GM12874 (cell line): ENCODE measurements around the gene FOXN3.

Experiments used
- CTCF ChIP-seq: IDR thresholded peaks from 2 replicates; pipeline ENCODE4 v1.5.1; 2011; ENCODE audit warnings: low read depth, mild to moderate bottlenecking, control low read depth, low read length, moderate library complexity; ENCODE audit not compliant: insufficient read depth

FOXN3 gene

GRCh38 chr14:89303456-89304435 is 113.3 kb downstream of the FOXN3 start:
- no peak for TF ChIP-seq CTCF

DNA sequence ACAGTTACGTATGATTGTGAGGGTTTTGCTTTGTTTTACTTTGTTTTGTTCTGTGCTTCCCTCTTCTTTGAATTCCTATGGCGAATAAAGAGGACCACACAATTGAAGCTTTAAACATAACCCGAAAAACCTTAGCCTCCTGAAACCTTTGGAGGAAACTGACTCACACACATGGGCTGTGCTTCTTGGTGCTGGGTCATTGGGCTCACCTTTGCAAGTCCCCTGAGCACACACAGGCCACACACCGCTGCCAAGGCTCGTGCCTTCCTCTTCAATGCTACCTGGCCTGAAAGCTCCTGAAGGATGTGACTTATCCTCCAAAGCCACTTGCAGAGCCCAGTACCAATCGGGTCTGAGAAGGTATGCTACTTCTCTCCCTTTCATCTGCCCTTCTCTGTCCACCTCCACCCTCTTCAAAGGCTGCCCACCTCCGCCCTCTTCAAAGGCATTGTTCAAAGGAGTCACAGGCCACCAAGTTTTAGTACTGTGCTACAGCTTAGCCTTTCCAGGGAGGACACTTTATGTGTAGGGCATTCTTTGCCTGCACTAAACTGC is 114.6 kb downstream of the FOXN3 start:
- no peak for TF ChIP-seq CTCF

GRCh38 chr14:89299587-89299986 is 117.4 kb downstream of the FOXN3 start:
- TF ChIP-seq CTCF, result no peak

GRCh38 chr14:89298056-89298834 is 118.8 kb downstream of the FOXN3 start:
- TF ChIP-seq CTCF, result no peak

DNA sequence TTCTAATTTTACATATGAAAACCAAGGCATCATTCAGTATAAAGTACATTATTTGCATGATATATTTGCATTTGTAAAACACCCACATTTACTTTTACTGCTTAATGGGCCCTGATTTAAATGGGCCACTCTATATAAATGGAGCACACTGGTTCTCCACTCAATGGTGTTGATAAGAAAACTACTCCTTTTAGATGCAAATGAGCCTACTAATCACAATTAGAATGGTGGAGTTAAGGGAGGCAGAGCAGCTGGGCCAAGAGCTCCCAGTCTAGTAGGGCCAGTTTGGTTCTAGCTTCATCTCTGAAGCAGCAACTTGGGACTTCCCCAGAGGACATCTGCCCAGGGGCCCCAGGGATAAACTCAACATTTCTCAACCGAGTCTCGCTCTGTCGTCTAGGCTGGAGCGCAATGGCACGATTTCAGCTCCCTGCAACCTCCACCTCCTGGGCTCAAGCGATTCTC is 120.7 kb downstream of the FOXN3 start:
- no peak for TF ChIP-seq CTCF

GRCh38 chr14:89294872-89295271 is 122.2 kb downstream of the FOXN3 start:
- no peak for TF ChIP-seq CTCF

GRCh38 chr14:89294060-89294459 is 123.0 kb downstream of the FOXN3 start:
- TF ChIP-seq CTCF, result no peak
